GM12891 (cell line): ENCODE results near the gene XPA.

Experiments used
- POLR2A ChIP-seq: IDR thresholded peaks from 2 replicates; pipeline ENCODE4 v1.6.1; 2011; ENCODE audit warnings: low read depth, low read length, control low read depth
- POLR2AphosphoS5 ChIP-seq: IDR thresholded peaks from 2 replicates; pipeline ENCODE4 v1.6.1; 2011; ENCODE audit warnings: low read depth, low read length, control low read depth
- TAF1 ChIP-seq: IDR thresholded peaks from 2 replicates; pipeline ENCODE4 v1.6.1; 2011; ENCODE audit warnings: low read depth, low read length, control low read depth

DNA sequence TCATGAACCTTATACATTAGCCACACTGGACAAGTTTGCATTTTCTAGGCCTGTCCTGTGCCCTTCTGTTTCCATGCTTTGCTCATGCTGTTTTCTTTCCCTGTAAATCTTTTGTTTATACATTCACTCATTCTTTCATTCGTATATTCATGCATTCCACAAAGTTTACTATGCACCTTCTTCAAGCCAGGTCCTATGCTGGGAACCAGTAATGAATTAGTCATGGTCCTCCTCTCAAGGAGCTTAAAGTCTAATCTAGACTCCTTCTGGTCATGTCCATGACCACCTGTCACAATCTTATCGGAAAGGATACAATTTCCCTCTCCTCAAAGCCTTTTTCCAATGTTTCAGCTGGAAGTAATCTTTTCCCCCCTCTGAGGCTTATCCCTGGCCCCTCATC is 9.1 kb upstream of the XPA start:
- no peak for TF ChIP-seq TAF1
- TF ChIP-seq POLR2A = no peak
- no peak for TF ChIP-seq POLR2AphosphoS5
